GM10248 (cell line): ENCODE results near the gene TDRD3.

ENCODE experiments used
- CTCF ChIA-PET: fragments of 300-600 bp; sonication (Branson Sonifier 250); formaldehyde crosslinking; extraction: SDS; loops from one replicate; lab custom pipeline; 2021; ENCODE audit warnings: antibody characterized with exemption; lab: Yijun Ruan, JAX
- POLR2A ChIA-PET: fragments of 350-650 bp; sonication (Branson Sonifier 250); formaldehyde crosslinking; extraction: SDS; loops from one replicate; lab custom pipeline; 2020; ENCODE audit warnings: antibody characterized with exemption; lab: Yijun Ruan, JAX
- DNase-seq: peaks from one replicate; pipeline ENCODE4 v3.0.0; 2012; ENCODE audit errors: extremely low spot score
- CTCF ChIP-seq: IDR thresholded peaks from 2 replicates; pipeline ENCODE4 v1.5.1; 2012; ENCODE audit warnings: mild to moderate bottlenecking, low read depth; ENCODE audit errors: extremely low read depth, missing control alignments, control extremely low read depth

The TDRD3 gene

GRCh38 chr13:60396783-60397703 is at the start of gene TDRD3:
TDRD3 (plus strand) TSS chr13:60397220; CDS start chr13:60397365, 145 bp downstream.
- POLR2A ChIA-PET, result no interaction called here
- DNase-seq, result peak; percentile 83
- peak; percentile 84 for TF ChIP-seq CTCF
- CTCF ChIA-PET, result interaction anchor here (1.0 to 2.1 kb wide), 9 partner anchors 10 to 52 kb away, joined by 3 to 8 read pairs (median 5); no protein-coding TSS in a partner anchor

DNA sequence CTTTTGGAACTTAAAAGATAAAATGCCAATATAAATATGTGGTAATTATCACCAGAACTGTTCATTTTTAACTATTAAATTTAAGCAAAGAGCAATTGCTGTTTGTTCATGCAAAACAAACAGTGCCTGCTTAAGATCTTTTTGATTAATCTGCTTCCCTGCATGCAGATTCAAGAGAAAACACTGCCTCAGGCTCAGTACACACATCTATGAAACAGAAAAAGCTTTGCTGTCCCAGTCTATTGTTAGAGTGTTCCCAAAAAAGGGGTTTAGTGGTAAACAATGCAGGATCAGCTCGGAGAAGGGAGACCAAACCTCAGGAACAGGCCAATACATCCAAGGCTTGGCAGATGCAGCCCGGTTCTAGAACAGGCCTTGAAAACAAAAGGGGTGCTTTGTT is 49.3 kb upstream of the TDRD3 start:
- ChIA-PET POLR2A (no interaction called here), CTCF (interaction anchor here (1.0 to 2.5 kb wide), 6 partner anchors 8 to 22 kb away, joined by 3 to 9 read pairs (median 5); no protein-coding TSS in a partner anchor)
- no peak for DNase-seq
- TF ChIP-seq CTCF, result no peak

- no peak for TF ChIP-seq CTCF
- no peak for DNase-seq
- ChIA-PET POLR2A (no interaction called here), CTCF (interaction anchor here (1.0 to 2.5 kb wide), 6 partner anchors 9 to 21 kb away, joined by 3 to 9 read pairs (median 5); no protein-coding TSS in a partner anchor)
These were observed 48.9 kb upstream of the TDRD3 start for GRCh38 chr13:60348097-60348496.

GRCh38 chr13:60351326-60351725 is 45.7 kb upstream of the TDRD3 start:
- DNase-seq, result no peak
- POLR2A ChIA-PET, result no interaction called here
- CTCF ChIA-PET, result interaction anchor here (0.7 to 2.9 kb wide), 3 partner anchors 12 to 21 kb away, joined by 3 to 13 read pairs (median 3); no protein-coding TSS in a partner anchor
- TF ChIP-seq CTCF, result no peak

DNA sequence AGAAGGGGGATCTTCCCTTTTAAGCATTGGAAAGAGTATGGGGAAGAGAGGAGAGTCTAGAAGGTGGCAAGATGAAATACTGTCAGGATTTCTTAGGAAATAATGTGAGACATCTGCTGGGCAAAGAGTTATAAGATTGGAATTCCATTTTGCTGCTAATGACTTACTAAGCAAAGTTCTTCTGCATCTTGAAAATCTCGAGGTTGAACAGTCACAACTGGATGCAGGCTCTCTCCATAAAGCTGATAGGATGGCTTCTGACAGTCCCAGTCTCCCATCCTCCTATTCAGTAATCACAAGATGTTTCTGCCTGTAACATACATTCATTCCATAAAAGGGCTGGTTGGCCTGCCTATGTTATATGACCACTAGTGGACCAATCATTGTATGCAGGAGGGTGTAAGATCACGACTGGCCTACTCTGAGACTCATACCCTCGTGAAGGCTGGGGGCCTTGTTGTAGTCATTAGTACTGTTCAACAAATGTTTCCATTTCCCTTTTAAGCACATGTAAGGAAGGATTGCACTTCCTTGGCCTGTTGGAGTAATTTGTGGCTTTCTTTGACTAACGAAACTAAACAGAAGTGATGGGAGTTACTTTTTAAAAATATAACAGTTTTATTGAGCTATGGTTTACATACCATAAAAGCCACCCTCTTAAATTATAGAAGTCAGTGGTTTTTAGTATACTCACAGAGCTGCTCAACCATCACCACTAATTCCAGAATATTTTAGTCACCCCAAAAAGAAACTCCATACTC is 45.0 kb upstream of the TDRD3 start:
- POLR2A ChIA-PET, result no interaction called here
- CTCF ChIA-PET, result interaction anchor here (0.7 to 1.7 kb wide), 2 partner anchors 11 to 22 kb away, joined by 3 read pairs; no protein-coding TSS in a partner anchor
- no peak for DNase-seq
- TF ChIP-seq CTCF, result no peak

DNA sequence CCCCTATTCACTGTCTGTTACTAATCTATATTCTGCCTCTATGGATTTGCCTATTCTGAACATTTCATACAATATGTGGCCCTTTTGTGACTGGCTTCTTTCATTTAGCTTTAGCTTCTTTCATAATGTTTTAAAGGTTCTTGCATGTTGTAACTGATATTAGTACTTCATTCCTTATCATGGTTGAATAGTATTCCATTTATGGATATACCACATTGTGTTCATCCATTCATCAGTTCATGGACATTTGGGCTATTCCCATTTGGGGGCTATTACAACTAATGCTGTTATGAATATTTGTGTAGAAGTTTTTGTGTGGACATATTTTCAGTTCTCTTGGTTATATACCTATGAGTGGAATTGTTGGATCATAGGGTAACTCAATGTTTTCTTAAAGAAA is 44.4 kb upstream of the TDRD3 start:
- no peak for DNase-seq
- CTCF ChIA-PET, result interaction anchor here (1.7 kb wide), 1 partner anchor 23 kb away, joined by 3 read pairs; no protein-coding TSS in a partner anchor
- POLR2A ChIA-PET, result no interaction called here
- no peak for TF ChIP-seq CTCF
